SH-SY5Y (cell line): ENCODE measurements around the gene AMMECR1.

Experiments
- GATA2 ChIP-seq: IDR thresholded peaks from 2 replicates; pipeline ENCODE4 v1.6.1; 2011; ENCODE audit warnings: mild to moderate bottlenecking, low read depth, low read length
- GATA3 ChIP-seq: IDR thresholded peaks from 2 replicates; pipeline ENCODE4 v1.6.1; 2011; ENCODE audit warnings: low read depth, mild to moderate bottlenecking, low read length, moderate library complexity

The AMMECR1 gene

DNA sequence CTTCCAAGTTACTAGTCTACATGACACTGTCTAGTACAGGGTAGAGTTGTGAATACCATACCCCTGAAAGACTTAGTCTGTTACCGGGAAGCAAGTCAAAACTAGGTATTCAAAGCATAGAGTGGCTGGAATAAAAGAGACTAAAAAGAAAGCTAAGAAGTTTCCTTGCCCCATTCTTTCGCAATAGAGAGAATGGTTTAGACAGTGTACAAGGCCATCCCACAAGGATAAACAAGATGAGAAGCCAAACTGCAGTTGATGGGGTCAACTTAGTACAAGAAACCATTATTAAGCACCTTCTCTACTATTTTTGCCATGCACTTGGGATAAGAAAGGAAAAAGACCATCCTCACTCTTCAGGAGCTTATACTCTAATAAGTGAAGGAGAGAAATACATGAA is 30.3 kb downstream of the AMMECR1 start:
- TF ChIP-seq GATA3 (no peak), GATA2 (no peak)

- TF ChIP-seq GATA2 (no peak), GATA3 (no peak)
Observed at GRCh38 chrX:110286106-110286505, 31.8 kb downstream of the AMMECR1 start.

DNA sequence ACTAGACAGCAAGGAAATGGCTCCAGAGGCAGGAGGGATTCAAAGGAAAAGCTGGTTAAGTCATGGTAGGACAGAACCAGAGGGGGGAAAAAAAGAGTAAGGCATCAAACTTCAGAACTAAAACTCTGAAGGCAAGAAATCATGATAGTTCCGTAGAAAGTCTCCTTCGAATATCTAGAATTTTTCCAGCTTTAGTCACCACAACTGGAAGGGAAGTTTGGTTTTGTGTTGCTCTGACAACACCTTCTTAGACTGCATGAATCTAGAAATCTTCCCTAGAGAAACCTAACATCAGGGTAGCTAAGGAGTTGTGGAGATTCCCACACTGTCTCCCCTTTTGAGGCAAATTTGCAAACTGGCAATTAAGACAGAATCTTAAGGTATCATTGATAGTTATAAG is 33.7 kb downstream of the AMMECR1 start:
- TF ChIP-seq GATA3 (no peak), GATA2 (no peak)

DNA sequence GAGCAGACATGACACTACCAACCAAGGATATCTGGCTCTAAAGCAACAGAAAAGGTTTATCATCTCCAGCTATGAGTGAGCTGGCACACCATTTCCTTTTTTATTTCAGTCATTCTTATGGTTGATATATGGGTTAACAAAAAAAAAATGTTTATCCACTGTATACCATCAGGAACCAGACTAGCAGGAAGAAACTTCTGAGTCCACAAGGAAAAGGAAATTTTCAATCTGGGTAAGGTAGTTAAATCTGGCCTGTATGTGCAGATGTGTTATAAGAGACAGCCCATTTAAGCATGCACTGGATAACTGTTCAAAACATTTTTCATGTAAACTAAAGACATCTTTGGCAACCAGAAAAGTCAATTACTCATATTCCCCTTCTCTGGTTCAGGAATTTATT is 35.0 kb downstream of the AMMECR1 start:
- no peak for TF ChIP-seq GATA3
- TF ChIP-seq GATA2 = no peak

DNA sequence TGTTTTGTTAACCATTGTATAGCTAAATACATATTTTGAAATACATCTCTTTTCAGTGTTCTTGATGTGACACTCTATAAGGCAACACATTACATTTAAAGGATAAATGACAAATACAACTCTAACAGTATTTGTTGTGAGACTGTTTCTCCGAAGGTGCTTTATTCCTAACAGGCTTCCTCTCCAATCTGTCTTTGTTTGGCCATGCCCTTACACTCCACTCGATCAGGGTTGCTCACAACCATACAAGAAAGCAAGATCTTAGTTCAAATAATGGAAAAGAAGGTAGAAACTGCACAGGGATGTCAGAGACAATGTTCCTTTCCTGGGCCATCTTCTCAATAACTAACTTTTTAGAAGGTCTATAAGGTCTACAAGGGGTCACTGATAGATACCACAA is 36.5 kb downstream of the AMMECR1 start:
- no peak for TF ChIP-seq GATA3

DNA sequence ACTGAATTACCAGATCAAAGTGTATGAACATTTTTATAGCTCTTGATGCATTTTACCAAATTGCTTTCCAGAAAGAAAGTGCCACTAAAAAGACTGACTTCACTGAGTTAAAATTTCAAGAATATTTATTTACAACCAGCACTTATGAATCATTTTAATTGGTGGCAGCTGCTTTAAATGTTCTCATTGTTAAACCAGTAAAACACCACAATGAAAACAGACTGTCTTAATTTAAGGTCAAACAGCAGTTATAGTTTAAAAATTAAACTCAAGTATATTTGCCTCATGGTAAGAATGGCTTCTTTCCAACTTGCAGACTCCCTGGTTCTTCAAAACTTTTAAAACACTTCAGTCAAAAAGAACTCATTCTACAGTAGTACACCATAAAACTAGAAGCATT is 36.9 kb downstream of the AMMECR1 start:
- TF ChIP-seq GATA2 (no peak), GATA3 (no peak)

- TF ChIP-seq GATA2 (no peak), GATA3 (no peak)
Observed at GRCh38 chrX:110277609-110278008, 40.3 kb downstream of the AMMECR1 start.

DNA sequence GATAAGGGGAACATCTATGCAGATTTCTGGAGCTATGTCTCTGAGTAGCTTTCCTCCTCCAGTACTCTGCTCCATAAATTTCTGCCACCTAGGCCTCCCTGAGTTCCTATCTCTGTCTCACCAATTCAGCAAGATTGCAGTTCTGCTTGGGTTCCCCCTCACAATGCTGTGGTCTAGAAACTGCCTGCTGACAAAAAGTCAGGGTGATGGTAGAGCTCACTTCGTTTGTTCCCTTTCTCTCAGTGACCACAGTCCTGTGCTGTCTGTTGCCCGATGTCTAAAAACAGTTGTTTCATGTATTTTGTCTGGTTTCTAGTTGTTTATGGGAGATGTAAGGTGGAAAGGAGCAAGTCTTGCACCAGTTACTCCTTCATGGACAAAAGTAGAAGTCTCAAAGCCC is 41.1 kb downstream of the AMMECR1 start:
- TF ChIP-seq GATA2 (no peak), GATA3 (no peak)

DNA sequence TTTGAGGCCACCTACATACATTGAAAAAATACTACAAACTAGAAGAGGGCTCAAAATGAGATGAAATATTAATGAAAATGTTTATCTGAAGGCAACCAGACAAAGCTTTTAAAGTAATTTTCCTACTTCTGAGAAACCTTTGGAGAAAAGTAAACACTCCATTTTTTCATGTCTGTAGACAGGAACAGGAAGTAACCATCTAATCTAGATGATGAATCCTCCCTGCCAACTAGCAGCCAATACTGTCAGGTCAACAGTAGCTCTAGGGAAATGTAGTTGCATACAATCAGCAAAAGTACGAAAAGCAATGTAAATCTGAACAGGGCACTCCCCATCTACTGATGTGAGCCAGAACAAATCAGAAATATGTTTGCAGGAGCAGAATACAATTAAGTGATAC is 49.0 kb downstream of the AMMECR1 start:
- TF ChIP-seq GATA2 (no peak), GATA3 (no peak)

GRCh38 chrX:110268395-110268794 is 49.5 kb downstream of the AMMECR1 start:
- no peak for TF ChIP-seq GATA2

- TF ChIP-seq GATA3 = no peak
- no peak for TF ChIP-seq GATA2
Observed at GRCh38 chrX:110267874-110268273, 50.0 kb downstream of the AMMECR1 start.

DNA sequence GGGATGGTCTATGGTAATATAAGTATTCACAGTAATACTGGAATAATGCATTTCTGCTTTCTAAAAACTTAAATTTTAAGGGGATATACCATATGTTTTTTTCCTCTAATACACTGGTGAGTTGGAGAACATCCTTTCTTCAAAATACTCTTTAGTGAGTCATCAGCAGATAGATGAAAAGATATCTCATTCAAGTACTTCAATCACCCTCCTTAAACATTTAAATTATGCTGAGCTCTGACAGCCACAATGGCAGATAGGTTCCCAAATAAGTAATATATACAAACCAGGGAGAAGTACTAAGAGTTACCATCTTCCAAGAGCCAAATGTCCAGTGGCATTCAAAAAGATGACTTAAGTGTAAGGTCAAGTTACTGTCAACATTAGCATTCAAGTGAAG is 52.2 kb downstream of the AMMECR1 start:
- TF ChIP-seq GATA3 (no peak), GATA2 (no peak)

DNA sequence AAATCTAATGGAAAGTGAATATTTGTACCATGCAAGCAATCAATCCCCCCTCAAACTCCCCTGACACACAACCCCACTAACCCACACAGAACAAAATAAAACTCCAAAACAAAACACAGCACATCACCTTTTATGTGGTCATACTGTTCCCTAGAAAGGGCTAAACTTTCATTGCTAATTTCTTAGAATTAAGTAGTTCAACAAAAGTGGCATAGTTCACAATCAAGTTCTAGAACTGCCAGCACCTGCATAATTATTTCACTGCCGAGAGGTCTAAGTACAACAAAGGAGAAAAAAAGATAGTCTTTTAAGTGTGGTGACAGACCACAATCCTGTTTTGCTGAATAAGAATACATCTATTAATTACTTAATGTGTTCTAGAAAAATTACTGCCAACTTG is 58.8 kb downstream of the AMMECR1 start:
- TF ChIP-seq GATA3 = no peak
- TF ChIP-seq GATA2 = no peak

DNA sequence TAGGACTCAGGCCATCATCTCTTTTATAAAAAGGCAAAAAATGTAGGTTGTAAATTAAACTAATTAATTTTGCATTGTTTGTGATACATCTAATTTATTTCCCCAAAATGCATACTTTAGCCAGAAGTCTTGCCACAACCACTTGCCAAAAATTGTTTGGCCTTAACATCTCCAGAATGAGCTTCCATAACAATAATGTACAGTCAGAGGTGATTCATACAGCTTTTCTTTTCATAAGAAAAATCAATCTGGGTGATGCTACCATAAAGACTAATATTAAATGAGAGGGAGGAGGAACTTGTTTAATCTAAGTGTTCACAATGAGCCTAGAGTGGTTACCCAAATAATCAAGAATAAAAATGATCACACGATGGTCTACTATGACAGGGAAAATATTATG is 59.3 kb downstream of the AMMECR1 start:
- TF ChIP-seq GATA3 = no peak
- TF ChIP-seq GATA2 = no peak

GRCh38 chrX:110257889-110258288 is 60.0 kb downstream of the AMMECR1 start:
- no peak for TF ChIP-seq GATA2
- no peak for TF ChIP-seq GATA3

DNA sequence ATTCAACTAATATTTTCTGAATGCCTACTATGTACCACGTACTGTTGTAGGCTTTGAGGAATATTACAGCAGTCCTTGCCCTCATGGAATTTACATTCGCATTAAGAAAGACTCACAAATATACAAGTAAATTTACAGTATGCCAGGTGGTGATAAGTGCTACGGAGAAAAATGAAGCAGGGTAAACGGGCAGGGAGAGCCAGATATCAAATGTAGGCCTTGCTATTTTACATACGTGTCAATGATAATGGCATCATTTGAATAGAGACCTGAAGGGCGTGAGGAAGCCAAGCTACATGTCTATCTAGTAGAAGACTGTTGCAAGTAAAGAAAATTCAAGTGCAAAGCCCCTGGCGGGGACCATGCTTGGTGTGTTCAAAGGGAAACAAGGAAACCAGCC is 65.2 kb downstream of the AMMECR1 start:
- no peak for TF ChIP-seq GATA3
- TF ChIP-seq GATA2 = no peak
